ENCODE results near the gene CRISPLD2.
"Not testable (repeated sequence)": the region's sequence is repeated elsewhere in the genome, so short reads cannot be mapped to it uniquely, and the experiment has no call there.

Gene CRISPLD2

GRCh38 chr16:84822990-84823389 is 3.2 kb downstream of the CRISPLD2 start:
- DNase-seq (ENCODE audit: low read depth): no peak

GRCh38 chr16:84823484-84823883 is 3.7 kb downstream of the CRISPLD2 start:
- DNase-seq (ENCODE audit: low read depth): no peak

- no peak for DNase-seq (ENCODE audit: low read depth)
Measured at GRCh38 chr16:84823926-84824325, 4.1 kb downstream of the CRISPLD2 start.

- no peak for DNase-seq (ENCODE audit: low read depth)
Measured at GRCh38 chr16:84825896-84826557, 6.2 kb downstream of the CRISPLD2 start.

- DNase-seq (ENCODE audit: low read depth): no peak
Measured at GRCh38 chr16:84826558-84826941, 6.8 kb downstream of the CRISPLD2 start.

- DNase-seq (ENCODE audit: low read depth): no peak
Measured at GRCh38 chr16:84827131-84827574, 7.4 kb downstream of the CRISPLD2 start.

GRCh38 chr16:84827897-84828296 is 8.1 kb downstream of the CRISPLD2 start:
- DNase-seq (ENCODE audit: low read depth): no peak

- no peak for DNase-seq (ENCODE audit: low read depth)
Measured at GRCh38 chr16:84828322-84828721, 8.5 kb downstream of the CRISPLD2 start.

GRCh38 chr16:84829168-84829965 is 9.6 kb downstream of the CRISPLD2 start:
- no peak for DNase-seq (ENCODE audit: low read depth)

- DNase-seq (ENCODE audit: low read depth): no peak
Measured at GRCh38 chr16:84830765-84831384, 11.1 kb downstream of the CRISPLD2 start.

- DNase-seq (ENCODE audit: low read depth): not testable (repeated sequence)
Measured at GRCh38 chr16:84831728-84832127, 11.9 kb downstream of the CRISPLD2 start.

- no peak for DNase-seq (ENCODE audit: low read depth)
Measured at GRCh38 chr16:84832488-84833143, 12.8 kb downstream of the CRISPLD2 start.

GRCh38 chr16:84833144-84833500 is 13.3 kb downstream of the CRISPLD2 start:
- no peak for DNase-seq (ENCODE audit: low read depth)

- DNase-seq (ENCODE audit: low read depth): no peak
Measured at GRCh38 chr16:84833542-84834402, 14.0 kb downstream of the CRISPLD2 start.

GRCh38 chr16:84834403-84834772 is 14.6 kb downstream of the CRISPLD2 start:
- no peak for DNase-seq (ENCODE audit: low read depth)

- DNase-seq (ENCODE audit: low read depth): no peak
Measured at GRCh38 chr16:84836234-84836647, 16.5 kb downstream of the CRISPLD2 start.

GRCh38 chr16:84836967-84837366 is 17.2 kb downstream of the CRISPLD2 start:
- DNase-seq (ENCODE audit: low read depth): no peak

- no peak for DNase-seq (ENCODE audit: low read depth)
Measured at GRCh38 chr16:84838383-84838948, 18.7 kb downstream of the CRISPLD2 start.

GRCh38 chr16:84839054-84839453 is 19.3 kb downstream of the CRISPLD2 start:
- DNase-seq (ENCODE audit: low read depth): no peak

- no peak for DNase-seq (ENCODE audit: low read depth)
Measured at GRCh38 chr16:84839956-84840355, 20.2 kb downstream of the CRISPLD2 start.

Measured in activated T-cell treated with anti-CD3 and anti-CD28 coated beads for 24 hours (primary cell).